ENCODE measurements around the gene UXS1. TPM values are rescaled to one million over a fixed set of nuclear protein-coding genes. Genes with fewer than 3 reads are reported as not detected.
A peak's percentile ranks its signal among the peaks of the same experiment; 100 is the strongest.
"Not testable (repeated sequence)": the region's sequence is repeated elsewhere in the genome, so short reads cannot be mapped to it uniquely, and the experiment has no call there.

UXS1 gene
- polyA plus RNA-seq, 3 donors = 23.4 to 33.8 (median 29.3) TPM

- Histone ChIP-seq H3K9me3 (replicated peaks in 1 of 2; ENCODE audit: control insufficient read depth in 1 of 2, insufficient read depth in 1 of 2, low read length in 2 of 2) (no peaks in the 10 kb centered on the region), H3K27me3 (ENCODE audit: control insufficient read depth in 2 of 2, insufficient read depth in 2 of 2, low read length in 2 of 2) (no peaks in the 10 kb centered on the region), H3K27ac (ENCODE audit: low read depth in 1 of 2, low read length in 2 of 2) (no peak overlapping the region), H2AFZ (ENCODE audit: insufficient read depth, low read depth, low read length, poor library complexity, severe bottlenecking) (no peak overlapping the region), H3K4me3 (replicated peaks in 1 of 3; ENCODE audit: low read depth in 2 of 3, low read length in 3 of 3) (no peak overlapping the region), H3K4me1 (ENCODE audit: control insufficient read depth in 1 of 2, insufficient read depth in 2 of 2, low read length in 2 of 2) (no peaks in the 10 kb centered on the region), H3K79me2 (ENCODE audit: insufficient read depth, low read length) (no peaks in the 10 kb centered on the region), H3K9ac (ENCODE audit: insufficient read depth, low read length, poor library complexity, severe bottlenecking) (no peak overlapping the region), H4K20me1 (ENCODE audit: insufficient read depth, low read length) (no peaks in the 10 kb centered on the region), H3K36me3 (replicated peaks in 1 of 2; ENCODE audit: control insufficient read depth in 1 of 2, insufficient read depth in 2 of 2, low read length in 2 of 2) (no peaks in the 10 kb centered on the region), H3K4me2 (replicated peaks; ENCODE audit: extremely low read depth, low read length, poor library complexity, severe bottlenecking) (no peak overlapping the region)
- WGBS (ENCODE audit: insufficient coverage) = no CpG with 5 or more reads among the region's 3 CpGs
- no peaks in the 10 kb centered on the region for H3K36me3 Mint-ChIP-seq
- H3K9me3 Mint-ChIP-seq = peaks cover 0 to 6% (median 2%) of the 10 kb centered on the region in 7 donors
- no peak overlapping the region for H3K4me3 Mint-ChIP-seq
- intact Hi-C loops (cut with micrococcal nuclease) = no loop called here
- H3K27ac Mint-ChIP-seq = peak overlapping the region in 1 of 7 donors; percentile 11
- peaks cover 0 to 2% (median 0%) of the 10 kb centered on the region in 3 donors for H3K27me3 Mint-ChIP-seq (ENCODE audit: low read depth in 3 of 3)
- TF ChIP-seq, protein P1, sequence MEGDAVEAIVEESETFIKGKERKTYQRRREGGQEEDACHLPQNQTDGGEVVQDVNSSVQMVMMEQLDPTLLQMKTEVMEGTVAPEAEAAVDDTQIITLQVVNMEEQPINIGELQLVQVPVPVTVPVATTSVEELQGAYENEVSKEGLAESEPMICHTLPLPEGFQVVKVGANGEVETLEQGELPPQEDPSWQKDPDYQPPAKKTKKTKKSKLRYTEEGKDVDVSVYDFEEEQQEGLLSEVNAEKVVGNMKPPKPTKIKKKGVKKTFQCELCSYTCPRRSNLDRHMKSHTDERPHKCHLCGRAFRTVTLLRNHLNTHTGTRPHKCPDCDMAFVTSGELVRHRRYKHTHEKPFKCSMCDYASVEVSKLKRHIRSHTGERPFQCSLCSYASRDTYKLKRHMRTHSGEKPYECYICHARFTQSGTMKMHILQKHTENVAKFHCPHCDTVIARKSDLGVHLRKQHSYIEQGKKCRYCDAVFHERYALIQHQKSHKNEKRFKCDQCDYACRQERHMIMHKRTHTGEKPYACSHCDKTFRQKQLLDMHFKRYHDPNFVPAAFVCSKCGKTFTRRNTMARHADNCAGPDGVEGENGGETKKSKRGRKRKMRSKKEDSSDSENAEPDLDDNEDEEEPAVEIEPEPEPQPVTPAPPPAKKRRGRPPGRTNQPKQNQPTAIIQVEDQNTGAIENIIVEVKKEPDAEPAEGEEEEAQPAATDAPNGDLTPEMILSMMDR (IDR thresholded peaks at IDR 0.05) = no peak
- DNase-seq = no peak
- H3K4me1 Mint-ChIP-seq = no peaks in the 10 kb centered on the region
Observed at GRCh38 chr2:106219813-106220212, 25.7 kb upstream of the UXS1 start.

DNA sequence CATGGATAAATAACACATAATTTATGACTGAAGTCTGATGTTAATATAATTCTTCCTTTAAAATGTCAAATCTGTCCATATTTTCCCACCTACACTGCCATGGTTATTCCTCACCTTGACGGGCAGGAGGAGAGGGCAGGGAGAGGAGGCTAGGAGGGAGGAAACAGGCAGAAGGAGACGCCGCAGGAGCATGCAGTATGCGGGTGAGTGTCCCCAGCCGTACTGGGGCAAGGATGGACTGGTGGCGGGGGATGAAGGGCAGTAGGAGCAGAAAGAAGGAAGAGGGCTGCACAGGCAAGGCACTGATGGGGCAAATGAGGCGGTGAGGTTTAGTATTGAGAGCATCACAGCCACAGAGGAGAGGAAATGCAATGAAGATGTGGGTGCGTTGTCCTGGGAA, 25.1 kb upstream of the UXS1 start:
- not testable (repeated sequence) for H3K27me3 ChIP-seq (ENCODE audit: control insufficient read depth in 2 of 2, insufficient read depth in 2 of 2, low read length in 2 of 2); H3K27ac Mint-ChIP-seq; H3K9me3 Mint-ChIP-seq

More for the DNA sequence above, 25.1 kb upstream of the UXS1 start:
- WGBS (ENCODE audit: insufficient coverage) = no CpG with 5 or more reads among the region's 8 CpGs
- H3K27me3 Mint-ChIP-seq (ENCODE audit: low read depth in 3 of 3); H4K20me1 ChIP-seq (ENCODE audit: insufficient read depth, low read length); H3K4me3 ChIP-seq (replicated peaks in 1 of 3; ENCODE audit: low read depth in 2 of 3, low read length in 3 of 3); H3K4me2 ChIP-seq (replicated peaks; ENCODE audit: extremely low read depth, low read length, poor library complexity, severe bottlenecking); H3K4me3 Mint-ChIP-seq; DNase-seq; H3K36me3 Mint-ChIP-seq; intact Hi-C loops (cut with micrococcal nuclease); H3K9ac ChIP-seq (ENCODE audit: insufficient read depth, low read length, poor library complexity, severe bottlenecking); H3K79me2 ChIP-seq (ENCODE audit: insufficient read depth, low read length); H2AFZ ChIP-seq (ENCODE audit: insufficient read depth, low read depth, low read length, poor library complexity, severe bottlenecking); H3K4me1 Mint-ChIP-seq; H3K36me3 ChIP-seq (replicated peaks in 1 of 2; ENCODE audit: control insufficient read depth in 1 of 2, insufficient read depth in 2 of 2, low read length in 2 of 2); H3K4me1 ChIP-seq (ENCODE audit: control insufficient read depth in 1 of 2, insufficient read depth in 2 of 2, low read length in 2 of 2); H3K27ac ChIP-seq (ENCODE audit: low read depth in 1 of 2, low read length in 2 of 2); H3K9me3 ChIP-seq (replicated peaks in 1 of 2; ENCODE audit: control insufficient read depth in 1 of 2, insufficient read depth in 1 of 2, low read length in 2 of 2): not testable (repeated sequence)

All from CD14-positive monocyte (primary cell).